ENCODE measurements around the gene ZNF697. TPM values are rescaled to one million over a fixed set of nuclear protein-coding genes. Genes with fewer than 3 reads are reported as not detected.

ZNF697 gene
- total and polyA plus RNA-seq, 9 of the 15 experiments (the other 6 are each of a cell fraction or from before 2014, with no cell fraction given), result 2.1 to 13.6 (median 8.3) TPM

- no TSS peak for BruUV-seq (replicated peaks)
- Histone ChIP-seq H3K27me3 (ENCODE audit: control insufficient read depth in 2 of 2, insufficient read depth in 2 of 2, low read length in 2 of 2) (no peaks in the 10 kb centered on the region), H3K27ac (ENCODE audit: extremely low read depth, low read depth, low read length) (no peak overlapping the region), H3K79me2 (ENCODE audit: control insufficient read depth, insufficient read depth, low read length) (no peaks in the 10 kb centered on the region; the same call in 2 of the 3 replicates), H3K9ac (ENCODE audit: insufficient read depth in 1 of 2, low read depth in 2 of 2, low read length in 2 of 2) (no peak overlapping the region), H3K4me3 (no peak overlapping the region), H3K9me1 (ENCODE audit: control insufficient read depth, insufficient read depth, low read length) (no peaks in the 10 kb centered on the region), H3K9me3 (replicated peaks; ENCODE audit: control insufficient read depth, insufficient read depth, low read depth, low read length) (no peaks in the 10 kb centered on the region), H3K4me1 (replicated peaks in 1 of 2; ENCODE audit: control insufficient read depth in 2 of 2, insufficient read depth in 2 of 2, low read length in 2 of 2) (peaks cover 0 to 9% of the 10 kb centered on the region in 2 experiments; a peak in 1 of 5 replicates), H3K36me3 (ENCODE audit: control insufficient read depth, insufficient read depth, low read length) (no peaks in the 10 kb centered on the region), H2AFZ (ENCODE audit: low read depth, low read length) (no peak overlapping the region), H4K20me1 (replicated peaks; ENCODE audit: control insufficient read depth, insufficient read depth, low read length) (peaks cover 17% of the 10 kb centered on the region), H3K4me2 (ENCODE audit: insufficient read depth, low read length) (no peak overlapping the region)
- POLR2A ChIA-PET, result interaction anchor here (1.2 to 1.8 kb wide), 4 partner anchors 11 to 29 kb away, joined by 3 to 5 read pairs (median 3); no protein-coding TSS in a partner anchor
- 73% methylated on average over 7 of the region's 7 CpGs for WGBS (ENCODE audit: insufficient coverage, low coverage, missing lambda C conversion rate)
- in situ Hi-C loops (cut with MboI) (no loop called here), intact Hi-C loops (cut with micrococcal nuclease) (no loop called here)
- no peak for TF ChIP-seq NCOA2 (IDR thresholded peaks at IDR 0.05; ENCODE audit: partially characterized antibody in 2 of 2)
- no peak for TF ChIP-seq XRCC5 (IDR thresholded peaks at IDR 0.05; ENCODE audit: low read depth, low read length)
- no peak for TF ChIP-seq ZNF507 (tag; conservative IDR thresholded peaks at IDR 0.05)
- no peak for TF ChIP-seq BDP1 (IDR thresholded peaks at IDR 0.05; ENCODE audit: insufficient read depth, insufficient read length)
- no peak for TF ChIP-seq HINFP (tag; conservative IDR thresholded peaks at IDR 0.05; ENCODE audit: low read depth)
- no peak for TF ChIP-seq ATF2 (CRISPR knock-in tag; IDR thresholded peaks at IDR 0.05)
- TF ChIP-seq ZNF277 (CRISPR knock-in tag; IDR thresholded peaks at IDR 0.05; ENCODE audit: borderline replicate concordance), result no peak
- TF ChIP-seq ZNF76 (CRISPR knock-in tag; IDR thresholded peaks at IDR 0.05; ENCODE audit: borderline replicate concordance), result no peak
- no peak for TF ChIP-seq RNF219 (CRISPR knock-in tag; IDR thresholded peaks at IDR 0.05)
- TF ChIP-seq KAT8 (IDR thresholded peaks at IDR 0.05; ENCODE audit: low read depth), result no peak
- no peak for TF ChIP-seq ZNF717 (CRISPR knock-in tag; IDR thresholded peaks at IDR 0.05)
- no peak for TF ChIP-seq CREB3L1 (IDR thresholded peaks at IDR 0.05; ENCODE audit: borderline replicate concordance, low read depth)
- no peak for TF ChIP-seq HDAC6 (IDR thresholded peaks at IDR 0.05; ENCODE audit: low read depth, low read length)
- no peak for TF ChIP-seq NEUROD1 (IDR thresholded peaks at IDR 0.05; ENCODE audit: borderline replicate concordance, low read depth, low read length, partially characterized antibody)
- CTCF ChIA-PET (ENCODE audit: low intra/inter-chr PET ratio), result no interaction called here
- ATAC-seq (no peak), FAIRE-seq (no peak), DNase-seq (ENCODE audit: extremely low read depth in 1 of 4, low spot score in 3 of 4) (no peak)
Measured at GRCh38 chr1:119635811-119636390, 12.2 kb downstream of the ZNF697 start.
